HepG2 (cell line): Measurements from ENCODE around the gene HELZ. TPM values are rescaled to one million over a fixed set of nuclear protein-coding genes. Genes with fewer than 3 reads are reported as not detected.

Experiments used
- ATAC-seq: fragments of 200-7000 bp; cut with Tn5 transposase; 3 replicates; pipeline ENCODE4 v1.9.1; 2020; ENCODE audit warnings: mild to moderate bottlenecking, moderate library complexity
- BruUV-seq: library from RNA; stranded (reverse); fragments of 400-500 nt; replicated peaks from 2 replicates; lab custom pipeline; 2021; lab: Mats Ljungman, UMichigan
- CTCF ChIA-PET: fragments of 300-600 bp; formaldehyde crosslinking; extraction: SDS; loops from one replicate; lab custom pipeline; 2021; ENCODE audit warnings: low total read pairs, inconsistent platforms, low intra/inter-chr PET ratio; lab: Yijun Ruan, JAX
- POLR2A ChIA-PET: fragments of 350-600 bp; sonication (Branson Sonifier 250); formaldehyde crosslinking; loops from one replicate; lab custom pipeline; 2020; ENCODE audit warnings: antibody characterized with exemption, inconsistent platforms; lab: Yijun Ruan, JAX
- DNase-seq: peaks from one replicate; pipeline ENCODE4 v3.0.0-alpha.2; 2015; ENCODE audit warnings: low spot score
- FAIRE-seq: peaks from 3 replicates; lab custom pipeline; 2011; peaks lifted over from hg19 to GRCh38; lab: Jason Lieb, UNC
- H2AFZ ChIP-seq: one replicate; pipeline ENCODE4 v1.6.1; 2011; ENCODE audit warnings: low read length, inconsistent platforms
- H3K27ac ChIP-seq: fragments of 300-600 bp; 3 replicates; pipeline ENCODE4 v1.8.0; 2011; ENCODE audit warnings: mixed run types, mild to moderate bottlenecking, mixed read lengths, low read length, inconsistent platforms; ENCODE audit not compliant: insufficient read depth; ENCODE audit errors: extremely low read length
- H3K27me3 ChIP-seq, 2 experiments: fragments of 200-600 bp in 1 of 2; 2 replicates in 1 of 2; 3 replicates in 1 of 2; pipeline versions ENCODE4 v1.6.0 to v1.8.0; 2011; ENCODE audit warnings: low read length in 2 of 2, mild to moderate bottlenecking in 2 of 2, moderate library complexity in 2 of 2, inconsistent platforms in 1 of 2; ENCODE audit not compliant: insufficient read depth in 2 of 2, control insufficient read depth in 1 of 2
- H3K36me3 ChIP-seq, 2 experiments: fragments of 200-600 bp in 1 of 2; replicated peaks in 1 of 2; 2 replicates in 1 of 2; 3 replicates in 1 of 2; pipeline versions ENCODE4 v1.5.1 to v1.8.0; 2011; ENCODE audit warnings: low read length in 2 of 2, inconsistent platforms in 1 of 2; ENCODE audit not compliant: insufficient read depth in 2 of 2, control insufficient read depth in 1 of 2
- H3K4me1 ChIP-seq: 2 replicates; pipeline ENCODE4 v1.5.1; 2012; ENCODE audit warnings: low read length, inconsistent platforms; ENCODE audit not compliant: insufficient read depth
- H3K4me2 ChIP-seq: 2 replicates; pipeline ENCODE4 v1.6.0; 2011; ENCODE audit warnings: low read depth, low read length, inconsistent platforms
- H3K4me3 ChIP-seq, 3 experiments: fragments of 200-600 bp in 1 of 3; sonication (generic), shearing (Covaris generic) in 1 of 3; replicated peaks in 1 of 3; 2 replicates each; pipeline ENCODE4 v1.5.1; 2011 to 2016; ENCODE audit warnings: low read length in 3 of 3, inconsistent platforms in 2 of 3, low read depth in 2 of 3, mild to moderate bottlenecking in 2 of 3, control low read depth in 1 of 3, mixed read lengths in 1 of 3; ENCODE audit not compliant: insufficient read depth in 1 of 3
- H3K79me2 ChIP-seq: one replicate; pipeline ENCODE4 v1.6.1; 2011; ENCODE audit warnings: low read length, inconsistent platforms; ENCODE audit not compliant: insufficient read depth
- H3K9ac ChIP-seq: 2 replicates; pipeline ENCODE4 v1.6.0; 2011; ENCODE audit warnings: mild to moderate bottlenecking, low read depth, low read length, inconsistent platforms; ENCODE audit not compliant: insufficient read depth
- H3K9me3 ChIP-seq: 2 replicates; pipeline ENCODE4 v1.5.1; 2012; ENCODE audit warnings: mild to moderate bottlenecking, low read length
- H4K20me1 ChIP-seq: 2 replicates; pipeline ENCODE4 v1.6.0; 2011; ENCODE audit warnings: inconsistent platforms, mild to moderate bottlenecking, low read length, moderate library complexity; ENCODE audit not compliant: insufficient read depth
- CENPT ChIP-seq: sonication (generic); formaldehyde crosslinking; IDR thresholded peaks from 2 replicates; pipeline ENCODE4 v1.8.0; 2022; ENCODE audit warnings: low read depth, mild to moderate bottlenecking, moderate library complexity, missing genetic modification reagents
- EEA1 ChIP-seq: sonication (generic); formaldehyde crosslinking; IDR thresholded peaks from 2 replicates; pipeline ENCODE4 v1.5.1; 2020; ENCODE audit warnings: mild to moderate bottlenecking, missing genetic modification reagents, borderline replicate concordance
- HES4 ChIP-seq: sonication (generic); formaldehyde crosslinking; IDR thresholded peaks from 2 replicates; pipeline ENCODE4 v1.9.0; 2021; ENCODE audit warnings: mild to moderate bottlenecking, missing genetic modification reagents, borderline replicate concordance
- KLF16 ChIP-seq, 2 experiments: sonication (generic) in 1 of 2; formaldehyde crosslinking in 1 of 2; IDR thresholded peaks; 2 replicates each; pipeline versions ENCODE4 v1.6.1 to v1.8.0; 2016 to 2023; ENCODE audit warnings: missing genetic modification reagents in 2 of 2, missing compliant biosample characterization in 1 of 2
- KMT2B ChIP-seq: IDR thresholded peaks from 2 replicates; pipeline ENCODE4 v1.6.1; 2016; ENCODE audit warnings: missing genetic modification reagents, missing compliant biosample characterization
- LCORL ChIP-seq, 2 experiments: fragments of 450-650 bp in 1 of 2; sonication (generic) in 1 of 2; formaldehyde crosslinking in 1 of 2; IDR thresholded peaks; 2 replicates each; pipeline versions ENCODE4 v1.5.0 to v1.6.1; 2017 to 2020; ENCODE audit warnings: antibody characterized with exemption in 1 of 2, missing genetic modification reagents in 1 of 2
- MEIS1 ChIP-seq: sonication (generic); formaldehyde crosslinking; IDR thresholded peaks from 2 replicates; pipeline ENCODE4 v1.9.0; 2021; ENCODE audit warnings: mild to moderate bottlenecking, missing genetic modification reagents, moderate library complexity, borderline replicate concordance
- ZBTB3 ChIP-seq: sonication (generic); formaldehyde crosslinking; IDR thresholded peaks from 2 replicates; pipeline ENCODE4 v1.4.0; 2020; ENCODE audit warnings: low read depth, mild to moderate bottlenecking, moderate library complexity, missing genetic modification reagents, borderline replicate concordance
- ZNF619 ChIP-seq: sonication (generic); formaldehyde crosslinking; IDR thresholded peaks from 2 replicates; pipeline ENCODE4 v1.4.0; 2020; ENCODE audit warnings: mild to moderate bottlenecking, missing genetic modification reagents
- ZNF883 ChIP-seq: sonication (generic); formaldehyde crosslinking; IDR thresholded peaks from 2 replicates; pipeline ENCODE4 v1.5.1; 2020; ENCODE audit warnings: mild to moderate bottlenecking, missing genetic modification reagents; ENCODE audit errors: not compliant biosample characterization
- WGBS: methylation state at CpG from one replicate; pipeline ENCODE4 v1.1.6; 2017; ENCODE audit warnings: low lambda C conversion rate; 5-methylcytosine and 5-hydroxymethylcytosine counted together
- in situ Hi-C: cut with HindIII; loops from 2 replicates; pipeline ENCODE4 v1.10.0; 2017; ENCODE audit warnings: low pct_unique_long_range_greater_than_20kb; ENCODE audit not compliant: extremely low pct_ligation_motif_present
- intact Hi-C: fragments of 100-400 bp; cut with micrococcal nuclease; formaldehyde crosslinking; loops from one replicate; pipeline ENCODE4 v1.10.0; 2022; ENCODE audit not compliant: unreplicated experiment
- polyA plus RNA-seq, 8 experiments: library from polyadenylated mRNA; depleted of rRNA in 3 of 8; stranded (reverse) in 7 of 8; unstranded in 1 of 8; fragments of >200 nt; fragmentation: Illumina TruSeq in 4 of 8; extraction: Trizol in 4 of 8; gene quantifications; 2 replicates each; pipeline versions ENCODE4 v1.2.1 to v1.2.3, GENCODE V29; 2011 to 2016; ENCODE audit warnings: low read depth in 4 of 8, missing spikeins in 1 of 8, mixed read lengths in 1 of 8; ENCODE audit not compliant: insufficient read depth in 1 of 8
- total RNA-seq, 5 experiments: library from RNA; depleted of rRNA; stranded (reverse); fragments of >200 nt; fragmentation: Illumina TruSeq; extraction: Trizol; gene quantifications; 2 replicates each; pipeline ENCODE4 v1.2.3, GENCODE V29; 2016; ENCODE audit warnings: low read depth in 1 of 5
- TF ChIP-seq, protein P1 (sequence below): sonication (generic); formaldehyde crosslinking; IDR thresholded peaks from 2 replicates; pipeline ENCODE4 v1.8.0; 2022; ENCODE audit warnings: missing genetic modification reagents, mild to moderate bottlenecking, inconsistent platforms, borderline replicate concordance
- TF ChIP-seq, protein P2 (sequence below): sonication (generic); formaldehyde crosslinking; IDR thresholded peaks from 2 replicates; pipeline ENCODE4 v1.5.0; 2020; ENCODE audit warnings: missing genetic modification reagents, mild to moderate bottlenecking, borderline replicate concordance

Gene HELZ
- total and polyA plus RNA-seq, 2 of the 13 experiments (the other 11 are each of a cell fraction or from before 2014, with no cell fraction given) = 35.3 to 52.4 TPM

DNA sequence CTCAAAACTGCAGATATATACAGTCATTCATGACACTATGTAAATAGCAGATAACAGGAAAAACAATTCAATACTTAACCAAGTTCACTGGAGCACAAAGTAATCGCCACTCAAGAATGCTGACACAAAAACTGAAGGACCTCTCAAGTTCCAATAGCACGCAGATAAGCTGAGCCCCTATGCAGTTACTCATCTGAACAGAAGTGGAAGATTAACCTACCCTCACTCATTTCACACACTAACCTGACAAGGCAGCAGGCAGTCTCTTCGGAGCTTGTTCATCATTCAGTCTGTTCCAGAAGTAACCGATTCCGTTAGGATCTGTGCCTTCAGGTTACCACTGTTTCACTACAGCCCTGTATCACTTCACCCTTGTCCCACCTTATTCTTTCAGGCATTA, 6.0 kb downstream of the HELZ start:
- no peak; the same call in 2 of the 3 replicates for ATAC-seq

More for the DNA sequence above, 6.0 kb downstream of the HELZ start:
- Histone ChIP-seq H3K4me1 (peaks cover 47% of the 10 kb centered on the region), H3K27ac (no peak overlapping the region), H3K4me2 (no peak overlapping the region), H3K27me3 (no peaks in the 10 kb centered on the region; a peak in 1 of 5 replicates), H3K36me3 (peaks cover 14 to 59% of the 10 kb centered on the region in 2 experiments), H3K9me3 (no peaks in the 10 kb centered on the region), H3K9ac (no peak overlapping the region), H3K79me2 (peaks cover 92% of the 10 kb centered on the region), H3K4me3 (no peak overlapping the region), H4K20me1 (peaks cover 73% of the 10 kb centered on the region), H2AFZ (no peak overlapping the region)
- intact Hi-C loops = no loop called here
- 91% methylated on average over 5 of the region's 5 CpGs for WGBS
- TF ChIP-seq KMT2B (CRISPR knock-in tag) = no peak
- TF ChIP-seq, protein P1, sequence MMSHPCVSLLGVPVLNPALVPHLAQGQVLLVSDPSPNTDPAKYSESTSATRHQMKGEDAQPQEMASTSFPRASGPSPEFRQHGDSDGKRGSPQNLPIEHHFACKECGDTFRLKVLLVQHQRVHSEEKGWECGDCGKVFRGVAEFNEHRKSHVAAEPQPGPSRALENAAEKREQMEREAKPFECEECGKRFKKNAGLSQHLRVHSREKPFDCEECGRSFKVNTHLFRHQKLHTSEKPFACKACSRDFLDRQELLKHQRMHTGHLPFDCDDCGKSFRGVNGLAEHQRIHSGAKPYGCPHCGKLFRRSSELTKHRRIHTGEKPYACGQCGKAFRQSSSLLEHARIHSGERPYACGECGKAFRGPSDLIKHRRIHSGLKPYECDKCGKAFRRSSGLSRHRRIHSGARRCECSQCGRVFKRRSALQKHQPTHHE (CRISPR knock-in tag) = no peak
- no peak for TF ChIP-seq EEA1 (CRISPR knock-in tag)
- TF ChIP-seq CENPT (CRISPR knock-in tag) = no peak
- no peak for TF ChIP-seq LCORL (IDR thresholded peaks at IDR 0.05)
- no peak for TF ChIP-seq LCORL (CRISPR knock-in tag; IDR thresholded peaks at IDR 0.05)
- TF ChIP-seq ZBTB3 (CRISPR knock-in tag) = no peak
- TF ChIP-seq MEIS1 (CRISPR knock-in tag) = no peak
- TF ChIP-seq, protein P2, sequence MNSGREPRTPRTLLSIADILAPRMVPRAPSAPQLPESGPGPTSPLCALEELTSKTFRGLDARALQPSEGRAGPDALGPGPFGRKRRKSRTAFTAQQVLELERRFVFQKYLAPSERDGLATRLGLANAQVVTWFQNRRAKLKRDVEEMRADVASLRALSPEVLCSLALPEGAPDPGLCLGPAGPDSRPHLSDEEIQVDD (CRISPR knock-in tag) = no peak
- no peak for TF ChIP-seq ZNF619 (CRISPR knock-in tag)
- TF ChIP-seq KLF16 (CRISPR knock-in tag; IDR thresholded peaks at IDR 0.05) = no peak
- no peak for TF ChIP-seq ZNF883 (CRISPR knock-in tag)
- no peak for TF ChIP-seq HES4
- no TSS peak for BruUV-seq
- in situ Hi-C loops = no loop called here
- ChIA-PET POLR2A (interaction anchor here (1.3 kb wide), 1 partner anchor 17 kb away, joined by 4 read pairs; no protein-coding TSS in a partner anchor), CTCF (no interaction called here)
- DNase-seq = no peak
- no peak for FAIRE-seq
